Kidney epithelial cell (primary cell): ENCODE results near the gene GRIA3. TPM values are rescaled to one million over a fixed set of nuclear protein-coding genes. Genes with fewer than 3 reads are reported as not detected.

Source experiments
- DNase-seq: peaks from one replicate; pipeline ENCODE4 v3.0.0-alpha.2; 2010; ENCODE audit warnings: low read depth
- H3K27me3 ChIP-seq: 2 replicates; pipeline ENCODE4 v1.6.0; 2011; ENCODE audit warnings: low read length; ENCODE audit not compliant: control insufficient read depth, insufficient read depth
- H3K36me3 ChIP-seq: 2 replicates; pipeline ENCODE4 v1.5.1; 2011; ENCODE audit warnings: low read length; ENCODE audit not compliant: control insufficient read depth, insufficient read depth
- H3K4me3 ChIP-seq: 2 replicates; pipeline ENCODE4 v1.5.1; 2011; ENCODE audit warnings: low read depth, mild to moderate bottlenecking, control low read depth, low read length
- total RNA-seq: library from RNA; depleted of rRNA; stranded (reverse); fragments of >200 nt; gene quantifications from 2 replicates; pipeline ENCODE4 v1.2.3, GENCODE V29; 2015
- TF ChIP-seq, protein P1 (sequence below): IDR thresholded peaks from 2 replicates; pipeline ENCODE4 v1.5.1; 2011; ENCODE audit warnings: mild to moderate bottlenecking, moderate library complexity, low read length, control low read depth, inconsistent platforms; ENCODE audit not compliant: insufficient read depth, poor library complexity, severe bottlenecking

GRIA3 gene
- total RNA-seq, 1 donor from 2014 or later: 1.4 TPM

DNA sequence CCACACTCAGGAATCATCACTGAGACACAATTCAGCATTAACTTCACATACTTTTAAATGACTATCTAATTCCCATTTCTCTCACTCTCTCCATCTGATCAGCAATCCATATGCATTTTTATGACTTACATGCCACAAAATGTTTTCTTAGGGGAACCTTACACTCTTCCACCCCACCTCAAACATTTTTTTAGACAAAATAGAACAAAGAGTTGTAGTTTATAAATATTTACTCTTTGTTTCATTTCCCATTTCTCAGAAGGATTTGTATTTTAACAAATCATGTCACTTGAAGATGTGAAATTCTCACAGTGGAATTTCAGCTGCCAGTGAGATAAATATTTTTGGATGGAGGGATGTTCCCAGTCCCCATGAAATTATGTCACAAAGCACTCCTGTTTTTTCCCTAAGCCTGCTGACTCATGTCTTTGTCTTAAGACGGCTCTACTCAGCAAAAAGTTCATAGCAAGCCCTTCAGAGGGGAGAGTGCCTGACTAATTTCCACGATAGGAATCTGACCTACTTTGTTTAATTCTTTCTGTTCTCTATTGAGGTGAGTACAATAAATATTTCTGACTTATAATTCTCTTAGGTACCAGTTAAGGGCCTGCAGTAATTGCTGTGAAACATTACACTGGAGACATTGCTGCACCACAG lies 291.1 kb downstream of the GRIA3 start:
- Histone ChIP-seq H3K4me3 (no peak overlapping the region), H3K36me3 (no peaks in the 10 kb centered on the region), H3K27me3 (no peaks in the 10 kb centered on the region)
- DNase-seq: no peak
- TF ChIP-seq, protein P1, sequence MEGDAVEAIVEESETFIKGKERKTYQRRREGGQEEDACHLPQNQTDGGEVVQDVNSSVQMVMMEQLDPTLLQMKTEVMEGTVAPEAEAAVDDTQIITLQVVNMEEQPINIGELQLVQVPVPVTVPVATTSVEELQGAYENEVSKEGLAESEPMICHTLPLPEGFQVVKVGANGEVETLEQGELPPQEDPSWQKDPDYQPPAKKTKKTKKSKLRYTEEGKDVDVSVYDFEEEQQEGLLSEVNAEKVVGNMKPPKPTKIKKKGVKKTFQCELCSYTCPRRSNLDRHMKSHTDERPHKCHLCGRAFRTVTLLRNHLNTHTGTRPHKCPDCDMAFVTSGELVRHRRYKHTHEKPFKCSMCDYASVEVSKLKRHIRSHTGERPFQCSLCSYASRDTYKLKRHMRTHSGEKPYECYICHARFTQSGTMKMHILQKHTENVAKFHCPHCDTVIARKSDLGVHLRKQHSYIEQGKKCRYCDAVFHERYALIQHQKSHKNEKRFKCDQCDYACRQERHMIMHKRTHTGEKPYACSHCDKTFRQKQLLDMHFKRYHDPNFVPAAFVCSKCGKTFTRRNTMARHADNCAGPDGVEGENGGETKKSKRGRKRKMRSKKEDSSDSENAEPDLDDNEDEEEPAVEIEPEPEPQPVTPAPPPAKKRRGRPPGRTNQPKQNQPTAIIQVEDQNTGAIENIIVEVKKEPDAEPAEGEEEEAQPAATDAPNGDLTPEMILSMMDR: no peak

DNA sequence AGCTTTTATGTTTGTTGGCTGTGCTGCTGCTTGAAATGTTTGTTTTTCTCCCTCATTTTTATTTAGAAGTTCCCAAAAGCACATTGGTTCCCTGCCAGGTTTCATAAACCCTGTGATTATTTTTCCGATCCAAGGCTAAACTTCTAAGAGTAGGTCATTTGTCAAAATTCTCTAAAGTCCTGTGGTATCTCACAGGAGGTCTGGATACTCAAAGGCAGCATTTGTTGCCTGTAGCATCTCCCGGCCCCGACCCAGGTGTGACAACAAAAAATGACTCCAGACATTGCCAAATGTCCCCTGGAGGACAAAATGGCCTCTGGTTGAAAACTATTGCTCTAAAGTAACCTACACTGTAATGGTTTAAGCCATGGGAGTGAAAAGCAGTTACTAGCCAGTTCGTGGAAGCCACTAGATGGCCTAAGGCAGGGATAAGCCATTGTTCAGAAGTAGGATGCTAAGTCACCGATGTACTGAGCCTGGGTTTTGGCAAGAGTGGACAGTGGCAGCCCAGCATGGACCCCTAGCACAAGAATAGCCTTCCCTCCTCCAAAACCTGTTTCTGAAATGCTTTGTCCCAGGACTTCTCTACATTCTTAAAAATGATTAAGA lies 292.6 kb downstream of the GRIA3 start:
- Histone ChIP-seq H3K36me3 (no peaks in the 10 kb centered on the region), H3K27me3 (no peaks in the 10 kb centered on the region), H3K4me3 (no peak overlapping the region)
- TF ChIP-seq, protein P1: no peak
- no peak for DNase-seq

DNA sequence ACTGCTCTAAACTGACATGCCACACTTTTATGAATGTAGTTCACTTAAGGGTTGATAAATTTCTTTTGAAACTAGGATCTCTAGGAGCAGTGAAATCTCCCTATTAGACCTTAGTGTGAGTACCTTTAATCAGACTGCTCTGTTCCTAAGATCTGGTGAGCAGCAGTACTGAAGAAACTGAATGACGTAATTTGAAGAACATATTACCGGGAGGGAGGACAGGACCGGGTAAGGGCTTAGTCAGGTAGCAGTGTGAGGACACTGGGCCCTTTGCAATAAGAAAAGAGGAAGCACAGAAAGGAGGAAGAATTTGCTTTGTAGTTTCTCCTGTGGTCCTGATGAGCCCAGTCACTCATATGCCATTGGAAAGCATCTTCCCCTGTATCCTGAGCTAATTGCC lies 293.6 kb downstream of the GRIA3 start:
- DNase-seq: no peak
- Histone ChIP-seq H3K36me3 (no peaks in the 10 kb centered on the region), H3K4me3 (no peak overlapping the region), H3K27me3 (no peaks in the 10 kb centered on the region)
- TF ChIP-seq, protein P1: no peak

DNA sequence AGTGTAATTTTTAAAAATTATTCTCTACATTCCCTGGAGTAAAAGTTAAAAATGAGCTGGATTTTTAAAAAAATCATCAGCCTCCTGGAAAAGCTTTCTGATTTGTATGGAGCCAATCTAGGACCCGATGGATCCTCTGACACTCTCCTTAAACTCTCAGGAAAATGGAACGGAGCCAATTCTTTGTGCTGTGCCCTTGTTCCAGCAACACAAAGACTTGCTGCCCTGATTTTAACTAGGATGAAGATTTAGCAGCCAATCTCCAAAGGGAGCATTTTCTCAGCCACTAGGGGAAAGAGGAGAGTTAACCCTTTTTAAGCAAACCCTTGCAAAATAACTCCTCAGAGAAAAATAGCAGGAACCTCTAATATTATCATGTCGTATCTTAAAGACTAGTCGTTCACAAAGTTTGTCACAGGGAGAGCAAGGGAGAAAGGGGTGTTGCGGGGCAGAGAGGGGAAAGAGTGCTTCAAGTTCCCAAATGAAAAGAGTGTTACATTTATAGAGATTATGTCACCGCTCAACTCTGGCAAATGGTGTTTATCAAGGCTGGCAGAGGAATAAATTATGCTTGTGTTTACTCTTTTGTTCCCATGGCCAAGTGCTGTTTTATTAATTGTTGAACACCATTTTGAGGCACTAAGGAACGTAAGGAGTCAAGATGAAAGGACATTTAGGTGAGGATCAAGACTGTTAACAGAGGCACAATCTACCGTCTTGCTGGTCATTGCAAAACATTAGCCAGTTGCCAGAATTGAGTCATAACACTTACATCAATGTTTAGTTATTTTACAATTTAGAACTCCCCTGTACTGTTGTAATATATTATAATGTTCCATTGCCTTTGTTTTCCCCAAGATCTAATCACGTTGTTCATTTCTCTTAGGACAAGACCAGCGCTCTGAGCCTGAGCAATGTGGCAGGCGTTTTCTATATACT lies 298.1 kb downstream of the GRIA3 start:
- Histone ChIP-seq H3K4me3 (no peak overlapping the region), H3K36me3 (no peaks in the 10 kb centered on the region), H3K27me3 (no peaks in the 10 kb centered on the region)
- DNase-seq: no peak
- TF ChIP-seq, protein P1: no peak

DNA sequence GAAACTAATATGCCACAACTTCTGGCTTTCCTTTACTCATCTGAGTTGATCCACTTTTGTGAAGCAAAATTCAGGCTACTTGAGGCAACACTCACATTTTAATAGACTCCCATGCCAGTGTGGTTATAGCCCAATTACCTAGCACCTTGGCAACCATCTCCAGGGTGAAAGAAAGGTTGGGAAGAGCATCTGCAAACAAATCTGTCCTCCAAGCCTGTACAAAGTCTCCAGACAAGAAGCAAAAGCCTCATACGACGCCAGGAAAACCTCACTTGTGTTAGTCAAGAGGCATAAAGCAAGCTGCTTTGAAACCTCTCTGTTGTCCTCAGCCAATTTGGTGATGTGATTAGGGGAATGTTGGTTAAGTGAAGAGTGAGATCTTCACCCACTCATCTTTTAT lies 302.2 kb downstream of the GRIA3 start:
- DNase-seq: no peak
- H3K36me3 ChIP-seq: no peaks in the 10 kb centered on the region
- no peaks in the 10 kb centered on the region for H3K27me3 ChIP-seq
- TF ChIP-seq, protein P1: no peak
- no peak overlapping the region for H3K4me3 ChIP-seq
